Panc1 (cell line): ENCODE data around the gene SPRR3. TPM values are rescaled to one million over a fixed set of nuclear protein-coding genes. Genes with fewer than 3 reads are reported as not detected.

Experiments
- ATAC-seq: fragments of 200-7000 bp; cut with Tn5 transposase; 2 replicates; pipeline ENCODE4 v1.9.1; 2020; ENCODE audit warnings: mild to moderate bottlenecking, moderate library complexity
- Bru-seq: library from RNA; stranded (reverse); fragments of 400-500 nt; gene quantifications from one replicate; lab custom pipeline; 2021; lab: Mats Ljungman, UMichigan
- BruChase-seq, 2 experiments: library from RNA; stranded (reverse); fragments of 400-500 nt; gene quantifications; one replicate each; lab custom pipeline; 2021; lab: Mats Ljungman, UMichigan
- BruUV-seq: library from RNA; stranded (reverse); fragments of 400-500 nt; replicated peaks from 2 replicates; lab custom pipeline; 2021; lab: Mats Ljungman, UMichigan
- CTCF ChIA-PET: fragments of 300-600 bp; sonication (Branson Sonifier 250); formaldehyde crosslinking; loops from one replicate; lab custom pipeline; 2022; ENCODE audit warnings: antibody characterized with exemption; lab: Charles Lee
- POLR2A ChIA-PET: fragments of 300-600 bp; sonication (Branson Sonifier 250); formaldehyde crosslinking; loops from one replicate; lab custom pipeline; 2022; ENCODE audit warnings: antibody characterized with exemption; lab: Charles Lee
- DNase-seq: peaks from one replicate; pipeline ENCODE4 v3.0.0-alpha.2; 2010; ENCODE audit warnings: low read depth, low spot score
- H3K27ac ChIP-seq: 2 replicates; pipeline ENCODE4 v1.5.1; 2011; ENCODE audit warnings: mild to moderate bottlenecking, low read length, inconsistent platforms
- H3K27me3 ChIP-seq: fragments of 200-500 bp; sonication (Bioruptor generic); 2 replicates; pipeline ENCODE4 v1.6.0; 2014; ENCODE audit warnings: low read length, inconsistent platforms; ENCODE audit not compliant: control insufficient read depth, insufficient read depth
- H3K36me3 ChIP-seq: fragments of 200-500 bp; sonication (Bioruptor generic); 2 replicates; pipeline ENCODE4 v1.5.1; 2014; ENCODE audit warnings: inconsistent platforms, mild to moderate bottlenecking, low read length, moderate library complexity; ENCODE audit not compliant: control insufficient read depth, insufficient read depth
- H3K4me1 ChIP-seq: 2 replicates; pipeline ENCODE4 v1.5.1; 2011; ENCODE audit warnings: inconsistent platforms, mild to moderate bottlenecking, low read length, moderate library complexity; ENCODE audit not compliant: control insufficient read depth, insufficient read depth
- H3K4me3 ChIP-seq, 2 experiments: 2 replicates each; pipeline ENCODE4 v1.5.1; 2011 to 2012; ENCODE audit warnings: low read depth in 2 of 2, low read length in 2 of 2, mild to moderate bottlenecking in 2 of 2, inconsistent platforms in 1 of 2, moderate library complexity in 1 of 2
- H3K9me3 ChIP-seq: fragments of 200-500 bp; sonication (Bioruptor generic); 2 replicates; pipeline ENCODE4 v1.5.1; 2014; ENCODE audit warnings: low read depth, mild to moderate bottlenecking, inconsistent platforms, low read length, moderate library complexity; ENCODE audit not compliant: control insufficient read depth, insufficient read depth
- CTCF ChIP-seq: fragments of 450-650 bp; IDR thresholded peaks from 2 replicates; pipeline ENCODE4 v1.5.1; 2017; ENCODE audit warnings: mild to moderate bottlenecking
- POLR2AphosphoS5 ChIP-seq: IDR thresholded peaks from 2 replicates; pipeline ENCODE4 v1.6.1; 2012; ENCODE audit warnings: mild to moderate bottlenecking, low read depth, low read length, moderate library complexity
- REST ChIP-seq, 2 experiments: IDR thresholded peaks; 2 replicates each; pipeline ENCODE4 v1.6.1; 2011 to 2012; ENCODE audit warnings: low read depth in 2 of 2, control low read depth in 1 of 2, low read length in 1 of 2, mild to moderate bottlenecking in 1 of 2, moderate library complexity in 1 of 2; ENCODE audit not compliant: insufficient read depth in 1 of 2
- SIN3A ChIP-seq: IDR thresholded peaks from 2 replicates; pipeline ENCODE4 v1.6.1; 2012; ENCODE audit warnings: low read depth, mild to moderate bottlenecking, low read length, moderate library complexity, borderline replicate concordance; ENCODE audit not compliant: insufficient read depth
- TCF7L2 ChIP-seq: IDR thresholded peaks from 2 replicates; pipeline ENCODE4 v1.6.1; 2011; ENCODE audit warnings: mild to moderate bottlenecking, low read depth, low read length, inconsistent platforms
- in situ Hi-C: cut with HindIII; loops from 2 replicates; pipeline ENCODE4 v1.10.0; 2016; ENCODE audit warnings: low sequenced_read_pairs, low pct_unique_long_range_greater_than_20kb
- intact Hi-C: fragments of 100-400 bp; cut with micrococcal nuclease; formaldehyde crosslinking; loops from one replicate; pipeline ENCODE4 v1.10.0; 2022; ENCODE audit not compliant: unreplicated experiment
- long read RNA-seq: library from polyadenylated mRNA; unstranded; transcript quantifications from one replicate; pipeline ENCODE4 v2.0.0, GENCODE V29; 2021; ENCODE audit not compliant: unreplicated experiment
- polyA plus RNA-seq: library from polyadenylated mRNA; unstranded; fragments of >200 nt; gene quantifications from one replicate; pipeline ENCODE4 v1.2.1, GENCODE V29; 2012; ENCODE audit warnings: missing spikeins; ENCODE audit not compliant: insufficient read length
- total RNA-seq: library from RNA; stranded (reverse); gene quantifications from one replicate; pipeline ENCODE4 v1.2.1, GENCODE V29; 2021; ENCODE audit not compliant: unreplicated experiment

SPRR3 gene
- total RNA-seq (not detected), Bru-seq, nascent RNA (not detected), BruChase-seq, experiment 1, labeled RNA remaining after a 2-hour chase (not detected), BruChase-seq, experiment 2, labeled RNA remaining after a 6-hour chase (not detected)
- polyA plus RNA-seq, result not detected
- long read RNA-seq, result 0 reads

- in situ Hi-C loops (no loop called here), intact Hi-C loops (no loop called here)
- DNase-seq (no peak), ATAC-seq (no peak)
- TF ChIP-seq POLR2AphosphoS5 (no peak), SIN3A (no peak), REST (IDR thresholded peaks at IDR 0.05; ENCODE audit: insufficient read depth in 1 of 2, low read depth in 2 of 2, low read length in 1 of 2) (no peak), CTCF (no peak), TCF7L2 (no peak)
- H3K27ac ChIP-seq, result no peak within 1 kb of the TSS
- no peaks in the 10 kb centered on the region for H3K36me3 ChIP-seq
- no peaks in the 10 kb centered on the region for H3K27me3 ChIP-seq
- ChIA-PET POLR2A (no interaction called here), CTCF (no interaction called here)
- BruUV-seq, result no TSS peak
- no peaks in the 10 kb centered on the region for H3K4me1 ChIP-seq
- H3K9me3 ChIP-seq, result no peaks in the 10 kb centered on the region
- no peak within 1 kb of the TSS for H3K4me3 ChIP-seq
These were observed at the start of gene SPRR3 for GRCh38 chr1:153001382-153001781. Gene SPRR3 (plus strand): TSS chr1:153001749. CDS start chr1:153003021, 1,272 bp downstream.

- no peak for TF ChIP-seq CTCF
- TF ChIP-seq POLR2AphosphoS5, result no peak
- TF ChIP-seq TCF7L2, result no peak
- TF ChIP-seq SIN3A, result no peak
- no peak for TF ChIP-seq REST (IDR thresholded peaks at IDR 0.05; ENCODE audit: insufficient read depth in 1 of 2, low read depth in 2 of 2, low read length in 1 of 2)
- BruUV-seq, result no TSS peak
- Histone ChIP-seq H3K27ac (no peak overlapping the region), H3K27me3 (peaks cover 2% of the 10 kb centered on the region), H3K9me3 (no peaks in the 10 kb centered on the region), H3K4me1 (no peaks in the 10 kb centered on the region), H3K4me3 (no peak overlapping the region), H3K36me3 (no peaks in the 10 kb centered on the region)
- no peak for ATAC-seq
- in situ Hi-C loops, result no loop called here
- CTCF ChIA-PET, result no interaction called here
- DNase-seq, result no peak
- intact Hi-C loops, result no loop called here
- POLR2A ChIA-PET, result no interaction called here
These were observed 47.8 kb upstream of the SPRR3 start for GRCh38 chr1:152953761-152954160.
